HG03460 (cell line): Measurements from ENCODE around the gene CHAD.
A peak's percentile ranks its signal among the peaks of the same experiment; 100 is the strongest.
"Not testable (repeated sequence)": the region's sequence is repeated elsewhere in the genome, so short reads cannot be mapped to it uniquely, and the experiment has no call there.

Experiments
- ATAC-seq: cut with Tn5 transposase; IDR thresholded peaks from one replicate; pipeline ENCODE4 v1.9.1; 2021; ENCODE audit not compliant: unreplicated experiment

The CHAD gene

DNA sequence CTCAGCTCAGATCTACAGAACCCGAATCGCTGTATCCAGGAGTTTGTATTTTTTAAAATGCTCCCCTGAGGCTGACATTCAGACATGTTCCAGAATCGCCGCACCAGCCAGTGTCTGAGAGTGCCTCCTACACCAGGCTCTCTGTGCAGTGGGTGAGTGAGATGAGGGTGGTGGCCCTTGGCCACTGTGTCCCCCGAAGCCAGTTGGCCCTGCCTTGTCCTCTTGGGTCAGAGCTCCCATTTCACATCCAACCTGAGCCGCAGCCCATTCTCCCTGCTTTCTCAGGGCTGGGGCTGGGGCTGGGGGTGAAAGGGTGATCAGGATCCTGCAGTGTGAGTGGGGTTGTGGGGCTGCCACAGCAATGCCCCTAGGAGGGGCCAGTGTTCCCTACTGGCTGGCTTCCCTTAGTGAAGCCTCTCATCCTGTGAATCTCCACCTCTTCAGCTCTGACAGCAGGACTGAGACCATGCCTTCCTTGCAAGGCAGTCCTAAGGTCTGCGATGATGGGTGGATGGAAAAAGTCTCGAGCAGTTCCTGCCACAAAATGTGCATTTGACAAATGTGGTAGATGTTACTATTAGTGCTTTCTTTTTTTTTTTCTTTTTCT lies 26.6 kb upstream of the CHAD start:
- ATAC-seq, result no peak

DNA sequence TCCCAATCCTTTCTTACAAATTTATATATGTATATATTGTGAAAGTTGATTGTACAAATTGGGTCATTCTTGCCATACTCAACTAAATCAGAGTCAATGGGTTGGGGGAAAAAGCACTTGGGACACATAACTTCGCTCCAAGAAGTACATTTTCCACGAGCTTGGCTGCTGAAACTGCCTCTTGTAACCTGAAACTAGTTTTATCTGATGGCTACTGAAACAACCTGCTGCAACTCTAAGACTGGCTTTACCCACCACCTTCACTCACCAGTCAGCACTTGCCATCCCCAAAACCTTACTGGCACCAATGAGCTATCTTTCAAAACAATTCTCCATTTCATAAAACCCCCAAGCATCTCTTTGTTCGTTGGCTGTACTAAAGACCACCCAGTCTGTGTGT lies 25.1 kb upstream of the CHAD start:
- ATAC-seq, result no peak

DNA sequence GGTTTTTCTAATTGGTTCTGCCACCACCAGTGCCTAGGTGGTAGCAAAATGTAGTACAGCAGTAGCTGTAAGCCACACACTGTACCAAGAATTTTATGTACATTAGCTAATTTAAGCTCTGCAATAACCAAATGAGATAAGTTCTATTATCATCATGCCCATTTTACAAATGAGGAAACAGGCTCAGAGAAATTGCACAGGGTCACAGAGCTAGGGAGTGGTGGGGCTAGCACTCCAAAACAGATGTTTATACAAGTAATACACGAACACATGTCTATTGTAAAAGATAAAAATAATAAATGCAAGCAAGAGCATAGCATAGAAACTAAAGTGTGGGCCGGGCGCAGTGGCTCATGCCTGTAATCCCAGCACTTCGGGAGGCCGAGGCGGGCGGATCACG lies 23.5 kb upstream of the CHAD start:
- no peak for ATAC-seq

DNA sequence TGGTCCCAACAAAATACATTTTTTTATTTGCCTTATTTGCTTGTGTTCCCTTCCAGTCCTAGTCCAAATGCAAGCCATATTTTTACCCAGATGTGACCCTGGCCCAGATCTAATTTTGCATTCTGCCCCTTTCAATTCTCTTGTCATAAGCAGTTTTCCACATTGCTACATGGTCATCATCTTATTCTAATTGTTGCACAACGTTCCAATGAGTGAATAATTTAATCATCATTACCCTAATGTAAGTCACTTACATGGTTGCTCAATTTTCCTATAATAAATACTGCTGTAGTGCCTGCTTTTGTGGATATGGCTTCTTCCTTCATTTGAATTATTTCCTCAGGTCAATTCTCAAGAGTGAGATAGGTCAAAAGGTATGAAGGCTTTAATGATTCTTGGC lies 22.8 kb upstream of the CHAD start:
- no peak for ATAC-seq

DNA sequence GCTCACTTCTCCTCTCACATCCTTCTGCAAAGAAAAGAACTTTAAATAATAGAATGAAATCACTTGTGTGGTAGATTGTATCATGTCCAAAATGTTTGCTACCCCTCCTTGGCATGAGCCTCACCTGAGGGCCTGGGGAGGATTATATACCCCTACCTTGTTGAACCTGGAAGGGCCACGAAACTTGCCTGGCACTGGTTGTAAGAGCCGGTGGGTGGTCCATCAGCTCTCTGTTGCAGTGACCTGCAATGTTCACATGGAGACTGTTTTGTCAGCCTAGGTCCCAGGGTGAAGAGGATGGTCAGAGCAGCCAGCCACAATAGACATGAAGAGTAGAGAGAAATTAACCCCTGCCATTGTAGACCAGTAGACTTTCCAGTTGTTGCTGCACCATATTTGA lies 20.2 kb upstream of the CHAD start:
- ATAC-seq, result no peak

DNA sequence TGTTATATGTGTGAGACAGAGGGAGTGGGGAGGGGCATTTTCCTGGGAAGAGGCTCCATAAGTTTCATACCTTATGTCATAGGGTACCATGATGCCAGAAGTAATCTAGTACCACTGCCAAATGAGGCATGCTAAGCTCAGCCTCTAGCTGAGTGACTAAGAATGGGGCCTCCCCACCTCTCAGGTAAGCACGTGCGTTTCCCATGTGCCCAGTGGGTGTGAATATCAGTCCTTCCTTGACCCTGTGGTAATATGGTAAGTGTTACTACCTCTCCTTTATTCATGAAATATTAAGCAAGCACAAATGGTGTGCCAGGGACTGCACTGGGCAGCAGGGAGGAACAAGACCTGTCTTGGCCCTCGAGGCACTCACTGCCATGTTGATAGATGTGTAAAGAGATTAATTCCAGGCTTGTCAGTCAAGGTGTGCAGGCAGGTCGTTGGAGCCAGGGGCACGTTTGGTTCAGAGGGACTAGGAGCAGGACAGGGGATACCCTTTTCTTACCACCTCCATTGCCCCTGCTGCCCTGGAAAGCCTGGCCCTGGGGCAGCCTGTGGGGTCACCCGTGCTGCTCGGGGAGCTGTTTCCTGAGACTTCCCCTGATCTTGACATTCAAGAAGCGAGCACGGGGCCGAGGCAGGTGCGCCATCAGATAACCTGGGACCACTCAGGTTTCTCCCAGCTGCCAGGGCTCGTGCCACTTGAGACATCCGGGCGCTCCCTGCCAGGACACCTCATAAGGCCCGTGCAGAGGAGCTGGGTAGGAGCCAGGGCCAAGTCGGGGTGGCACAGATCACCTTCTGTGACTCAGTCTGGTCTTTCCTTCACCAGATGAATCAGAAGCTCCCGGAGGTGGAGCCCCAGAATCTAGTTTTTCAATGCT lies 18.8 kb upstream of the CHAD start:
- ATAC-seq, result no peak

DNA sequence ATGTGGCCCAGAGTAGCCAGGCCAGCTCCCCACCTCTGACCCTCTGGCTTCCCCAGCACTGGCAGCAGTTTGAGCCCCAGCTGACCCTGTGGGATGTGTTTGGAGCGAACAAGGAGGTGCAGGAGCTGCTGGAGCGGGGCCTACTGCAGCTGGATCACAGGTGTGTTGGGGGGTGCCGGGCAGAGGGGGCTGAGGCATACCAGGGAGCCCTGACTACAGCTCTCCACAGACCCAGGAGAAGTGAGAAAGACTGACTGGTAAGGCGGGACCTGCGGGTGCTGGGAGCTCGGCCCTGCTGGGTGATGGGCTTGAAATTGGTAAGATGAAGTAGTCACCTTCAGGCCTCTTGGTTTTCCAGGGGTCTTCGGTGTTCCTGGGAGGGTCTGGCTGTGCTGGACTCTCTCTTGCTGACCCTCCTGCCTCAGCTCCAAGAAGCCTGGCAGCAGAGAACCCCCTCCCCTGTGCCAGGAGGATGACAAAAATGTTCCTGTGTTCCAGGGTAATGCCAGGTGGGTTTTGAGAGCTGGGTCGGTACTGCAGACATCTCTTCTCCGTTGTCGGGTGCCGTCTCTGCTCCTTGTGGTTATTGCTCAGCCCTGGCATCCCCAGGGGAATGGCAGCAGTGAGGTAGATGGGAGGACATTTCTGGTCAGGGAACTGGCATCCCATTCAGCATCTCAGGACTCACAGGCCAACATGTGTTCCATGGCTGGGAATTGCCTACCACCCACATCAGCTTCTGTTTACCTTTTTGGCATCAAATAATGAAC lies 15.9 kb upstream of the CHAD start:
- ATAC-seq, result no peak

DNA sequence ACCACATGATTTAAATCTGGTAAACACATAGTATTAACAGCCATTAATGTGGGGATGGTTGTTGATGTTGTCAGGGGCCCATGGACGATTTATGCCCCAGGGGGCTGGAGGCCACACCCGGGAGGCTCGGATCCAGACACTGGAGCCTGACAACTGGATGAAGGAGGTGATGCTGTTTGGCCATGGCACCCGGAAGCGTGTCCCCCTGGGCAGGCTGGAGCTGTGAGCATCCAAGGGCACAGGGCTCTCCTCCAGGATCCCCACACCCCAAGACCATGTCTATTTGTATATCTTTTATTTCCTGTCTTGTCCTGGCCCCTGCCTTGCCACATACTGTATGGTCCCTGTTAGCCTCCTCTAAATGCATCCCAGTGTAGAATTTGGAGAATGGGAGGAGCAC lies 14.6 kb upstream of the CHAD start:
- no peak for ATAC-seq

DNA sequence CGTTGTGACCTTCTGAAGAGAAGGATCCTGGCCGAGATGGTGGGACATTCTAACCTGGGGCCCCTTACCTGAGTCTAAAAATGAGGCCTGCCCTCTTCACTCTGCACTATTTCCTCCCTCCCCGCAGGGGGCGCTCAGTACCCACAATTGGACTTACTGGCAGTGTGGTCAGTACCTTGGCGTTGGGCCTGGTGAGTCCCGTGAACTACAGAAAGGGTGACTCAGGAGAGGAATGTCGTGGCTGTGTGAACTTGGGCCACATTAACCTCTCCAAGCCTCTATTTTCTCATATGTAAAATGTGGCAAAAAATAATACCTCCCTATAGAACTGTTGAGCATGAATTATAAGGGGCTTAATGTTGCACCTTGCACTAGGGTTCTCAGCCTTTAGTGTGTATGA lies 13.8 kb upstream of the CHAD start:
- no peak for ATAC-seq

DNA sequence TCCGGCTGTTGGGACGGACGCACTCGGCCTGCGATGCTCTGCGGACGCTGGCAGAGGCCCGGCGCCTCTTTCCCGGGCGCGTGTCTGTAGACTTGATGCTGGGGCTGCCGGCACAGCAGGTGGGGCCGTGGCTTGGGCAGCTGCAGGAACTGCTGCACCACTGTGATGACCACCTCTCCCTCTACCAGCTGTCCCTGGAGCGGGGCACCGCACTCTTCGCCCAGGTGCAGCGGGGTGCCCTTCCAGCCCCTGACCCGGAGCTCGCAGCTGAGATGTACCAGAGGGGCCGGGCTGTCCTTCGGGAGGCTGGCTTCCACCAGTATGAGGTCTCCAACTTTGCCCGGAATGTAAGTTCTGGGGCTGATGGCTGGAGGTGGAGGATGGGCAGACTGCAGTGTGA lies 13.4 kb upstream of the CHAD start:
- no peak for ATAC-seq

DNA sequence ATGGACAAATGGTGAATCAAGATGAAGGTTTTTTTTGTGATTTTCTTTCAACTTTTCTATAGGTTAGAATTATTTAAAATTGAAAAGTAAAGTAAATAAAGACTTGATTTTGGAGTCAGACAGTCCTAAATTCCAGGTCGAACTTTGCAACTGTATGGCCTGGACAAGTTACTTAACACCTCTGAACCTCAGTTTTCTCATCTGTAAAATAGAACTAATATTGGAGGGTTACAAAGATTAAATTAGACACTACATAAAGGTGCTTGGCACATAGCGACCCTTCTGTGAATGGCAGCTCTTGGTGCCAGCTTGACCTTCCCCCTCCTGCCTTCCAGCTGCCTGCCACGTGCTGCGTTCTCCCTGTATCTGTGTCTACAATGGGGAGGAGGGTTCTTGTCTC lies 13.0 kb upstream of the CHAD start:
- ATAC-seq, result no peak

DNA sequence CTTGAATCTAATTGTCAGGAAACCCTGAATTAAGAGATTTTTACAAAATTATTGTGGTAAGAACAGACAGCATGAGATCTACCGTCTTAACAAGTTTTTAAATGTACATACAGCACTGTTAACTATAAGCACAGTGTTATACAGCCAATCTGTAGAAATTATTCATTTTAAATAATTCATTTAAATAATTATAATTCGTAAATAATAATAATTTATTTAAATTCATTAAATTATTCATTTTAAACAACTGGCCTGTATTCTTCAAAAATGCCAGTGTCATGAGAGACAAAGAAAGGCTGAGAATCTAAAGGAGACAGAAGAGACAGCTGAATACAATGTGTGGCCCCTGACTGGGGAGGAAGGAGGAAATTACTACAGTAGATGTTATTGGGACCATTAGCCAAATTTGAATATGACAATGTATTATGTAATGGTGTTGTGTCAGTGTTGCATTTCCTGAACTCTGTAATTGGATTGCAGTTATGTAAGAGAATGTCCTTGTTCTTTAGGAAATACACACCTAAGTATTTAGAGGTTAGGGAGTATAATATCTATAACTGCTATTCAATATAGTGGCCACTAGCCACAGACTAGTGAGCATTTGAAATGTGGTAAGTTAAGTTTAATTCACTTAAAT lies 12.3 kb upstream of the CHAD start:
- no peak for ATAC-seq

DNA sequence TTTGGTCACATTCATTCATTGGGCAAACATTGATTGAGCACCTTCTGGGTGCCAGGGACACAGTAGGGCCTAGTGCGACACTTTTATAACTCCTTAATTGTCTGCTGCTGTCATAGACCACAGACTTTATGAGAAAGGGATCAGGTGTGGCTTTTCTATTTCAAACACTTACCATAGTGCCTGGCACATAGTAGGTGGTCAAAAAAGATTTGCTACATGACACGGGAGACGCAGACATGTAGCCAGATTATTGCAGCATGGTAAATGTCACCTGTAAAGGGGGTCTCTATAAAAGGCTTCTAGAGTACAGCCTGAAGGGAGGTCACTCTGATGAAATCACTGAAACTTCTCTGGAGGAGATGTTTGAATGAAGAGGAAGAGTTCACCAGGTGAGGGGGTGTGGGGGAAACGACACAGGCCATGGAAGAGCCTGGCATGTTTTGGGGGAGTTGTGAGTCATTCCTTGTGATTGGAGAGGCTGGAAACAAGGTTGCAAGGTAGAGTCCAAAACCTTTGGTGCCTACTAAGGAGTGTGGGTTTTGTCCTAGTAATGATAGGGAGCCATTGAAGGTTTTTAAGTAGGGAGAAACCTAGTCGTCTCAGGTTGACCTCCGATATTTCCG lies 11.6 kb upstream of the CHAD start:
- no peak for ATAC-seq

DNA sequence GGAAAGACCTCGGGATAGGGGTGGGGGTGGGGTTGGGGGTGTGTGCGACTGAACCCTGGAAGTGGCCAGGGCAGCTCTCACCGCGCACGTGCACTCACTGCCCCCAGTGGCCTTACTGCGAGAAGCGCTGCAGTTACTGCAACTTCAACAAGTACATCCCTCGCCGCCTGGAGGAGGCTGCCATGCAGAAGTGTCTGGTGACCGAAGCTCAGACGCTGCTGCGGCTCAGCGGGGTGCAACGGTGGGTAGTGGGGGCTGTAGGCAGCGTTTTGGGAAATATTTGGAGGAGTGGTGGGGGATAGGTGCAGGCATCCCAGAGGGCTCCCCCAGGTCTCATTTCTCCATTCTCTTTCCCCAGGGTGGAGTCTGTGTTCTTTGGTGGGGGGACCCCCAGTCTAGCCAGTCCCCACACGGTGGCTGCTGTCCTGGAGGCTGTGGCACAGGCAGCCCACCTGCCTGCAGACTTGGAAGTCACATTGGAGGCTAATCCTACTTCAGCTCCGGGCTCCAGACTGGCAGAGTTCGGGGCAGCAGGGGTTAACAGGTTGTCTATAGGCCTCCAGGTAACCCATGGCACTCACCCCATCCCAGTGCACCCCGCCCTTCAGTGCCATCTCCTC lies 11.0 kb upstream of the CHAD start:
- no peak for ATAC-seq

DNA sequence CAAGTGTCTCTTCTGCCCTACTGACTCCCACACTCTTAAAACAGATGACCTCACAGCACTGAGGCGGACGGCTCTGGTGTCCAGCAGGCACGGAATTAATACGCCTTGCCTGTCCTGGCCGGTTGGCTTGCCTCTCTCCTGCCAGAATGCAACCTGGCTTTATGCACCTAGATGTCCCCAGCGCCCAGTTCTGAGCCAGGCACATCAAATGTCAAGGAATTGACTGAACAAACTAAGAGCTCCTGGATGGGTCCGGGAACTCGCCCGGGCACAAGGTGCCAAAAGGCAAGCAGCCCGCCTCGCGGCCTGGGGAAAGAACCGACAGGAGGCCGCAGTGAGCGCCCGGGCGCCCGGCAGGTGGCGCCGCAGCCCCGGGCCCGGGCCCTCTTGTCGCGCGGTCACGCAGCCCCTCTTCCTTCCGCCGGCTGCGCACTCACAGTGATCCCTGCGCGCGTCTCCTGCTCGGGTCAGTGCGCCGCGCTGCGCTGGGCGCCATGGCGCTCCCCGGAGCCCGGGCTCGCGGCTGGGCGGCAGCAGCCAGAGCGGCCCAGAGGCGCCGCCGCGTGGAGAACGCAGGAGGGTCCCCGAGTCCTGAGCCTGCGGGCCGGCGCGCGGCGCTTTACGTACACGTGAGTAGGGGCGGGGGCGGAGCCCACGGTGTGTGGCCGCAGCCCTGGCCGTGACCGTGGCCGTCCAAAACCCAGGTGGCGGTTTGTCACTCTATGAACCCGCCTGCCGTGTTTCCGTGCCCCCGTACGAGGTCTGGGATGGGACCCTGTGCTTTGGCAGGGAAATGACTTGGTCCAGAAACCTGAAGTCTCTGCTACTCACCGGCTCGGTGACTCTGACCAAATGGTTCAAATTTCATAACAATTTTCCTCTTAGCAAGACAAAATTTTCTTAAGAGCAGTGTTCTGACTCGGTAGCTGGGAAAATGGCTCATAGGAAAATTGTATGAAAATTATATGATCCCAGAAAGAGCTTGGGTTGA lies 10.0 kb upstream of the CHAD start, which contains the start of gene RSAD1:
TSS of gene RSAD1 (plus strand) at position 470 of the 991 bp plus-strand sequence. CDS start at position 495, 25 bp downstream.
- peak; percentile 83 for ATAC-seq

DNA sequence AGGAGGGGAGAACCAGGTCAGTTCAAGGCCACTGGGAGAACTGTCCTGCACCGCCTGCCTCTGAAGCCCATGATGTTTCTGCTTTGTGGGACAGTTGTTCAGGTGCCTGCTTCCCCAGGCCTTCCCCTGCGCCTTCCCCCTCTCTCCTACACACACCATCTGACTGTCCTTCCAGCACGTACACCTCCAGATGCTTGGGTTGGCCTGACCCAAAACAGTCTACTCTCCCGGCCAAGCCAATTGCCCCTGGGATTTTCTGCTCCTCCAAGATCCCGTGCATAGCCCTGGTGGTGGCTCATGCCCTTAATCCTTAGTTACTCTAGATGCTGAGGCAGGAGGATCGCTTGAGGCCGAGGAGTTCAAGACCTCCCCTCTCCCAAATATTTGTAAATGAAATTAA lies 9.3 kb upstream of the CHAD start:
- ATAC-seq, result no peak

DNA sequence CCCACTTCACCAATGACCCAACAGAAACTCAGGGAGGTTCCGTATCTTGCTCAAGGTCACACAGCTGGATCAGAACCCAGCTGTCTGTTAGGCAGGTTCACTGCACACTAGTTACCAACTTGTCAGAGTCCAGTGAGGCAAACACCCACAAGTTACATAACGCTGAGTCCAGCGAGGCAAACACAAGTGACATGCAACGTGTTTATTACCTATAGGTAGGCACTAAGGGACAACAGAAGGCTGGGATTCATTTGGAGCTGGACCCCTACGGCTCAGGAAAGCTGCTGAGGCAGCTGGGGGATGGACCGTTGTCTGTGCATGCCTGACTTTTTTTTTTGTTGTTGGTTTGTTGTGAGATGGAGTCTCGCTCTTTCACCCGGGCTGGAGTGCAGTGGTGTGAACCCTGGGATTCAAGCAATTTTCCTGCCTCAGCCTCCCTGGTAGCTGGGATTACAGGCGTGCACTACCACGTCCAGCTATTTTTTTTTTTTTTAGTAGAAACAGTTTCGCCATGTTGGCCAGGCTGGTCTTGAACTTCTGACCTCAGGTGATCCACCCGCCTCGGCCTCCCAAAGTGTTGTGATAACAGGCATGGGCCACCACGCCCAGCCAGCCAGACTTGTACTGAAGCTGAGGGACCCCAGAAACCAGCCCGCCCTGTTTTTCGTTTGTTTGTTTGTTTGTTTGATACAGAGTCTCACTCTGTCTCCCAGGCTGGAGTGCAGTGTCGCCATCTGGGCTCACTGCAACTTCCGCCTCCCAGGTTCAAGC lies 8.1 kb upstream of the CHAD start:
- no peak for ATAC-seq

DNA sequence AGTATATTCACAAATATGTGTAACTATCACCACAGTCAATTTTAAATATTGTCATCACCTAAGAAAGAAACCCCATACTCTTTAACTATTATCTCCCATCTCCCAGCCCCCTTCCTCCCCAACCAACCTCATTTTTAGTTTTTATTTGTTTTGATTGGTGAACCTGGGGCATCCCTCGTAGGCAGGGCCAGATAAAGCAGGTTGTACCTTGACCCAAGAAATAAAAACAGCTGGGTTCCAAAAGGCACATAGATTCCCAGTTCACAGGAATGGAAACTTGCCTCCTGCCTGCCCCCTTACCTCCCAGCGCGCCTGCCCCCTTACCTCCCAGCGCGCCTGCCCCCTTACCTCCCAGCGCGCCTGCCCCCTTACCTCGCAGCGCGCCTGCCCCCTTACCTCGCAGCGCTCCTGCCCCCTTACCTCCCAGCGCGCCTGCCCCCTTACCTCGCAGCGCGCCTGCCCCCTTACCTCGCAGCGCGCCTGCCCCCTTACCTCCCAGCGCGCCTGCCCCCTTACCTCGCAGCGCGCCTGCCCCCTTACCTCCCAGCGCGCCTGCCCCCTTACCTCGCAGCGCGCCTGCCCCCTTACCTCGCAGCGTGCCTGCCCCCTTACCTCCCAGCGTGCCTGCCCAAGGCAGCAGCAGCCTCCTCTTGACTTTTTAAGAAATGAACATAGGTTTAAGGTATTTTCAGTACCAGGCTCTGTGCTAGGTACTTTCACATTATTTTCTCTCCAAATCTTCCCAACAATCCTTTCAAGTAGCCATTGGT lies 7.3 kb upstream of the CHAD start:
- not testable (repeated sequence) for ATAC-seq
